PC-3 (cell line): ENCODE measurements around the gene PCBP3.

ENCODE experiments used
- CTCF ChIP-seq: fragments of 300-600 bp; sonication (generic); conservative IDR thresholded peaks from 2 replicates; pipeline ENCODE4 v1.5.1; 2017; ENCODE audit warnings: antibody characterized with exemption, low read depth, mild to moderate bottlenecking, low read length
- EZH2 ChIP-seq: fragments of 300-600 bp; sonication (generic); IDR thresholded peaks from one replicate; pipeline ENCODE4 v1.6.1; 2017; ENCODE audit warnings: antibody characterized with exemption, mild to moderate bottlenecking, low read length; ENCODE audit not compliant: unreplicated experiment
- EZH2phosphoT487 ChIP-seq: fragments of 300-600 bp; sonication (generic); IDR thresholded peaks from 2 replicates; pipeline ENCODE4 v1.6.1; 2018; ENCODE audit warnings: mild to moderate bottlenecking, antibody characterized with exemption, low read length, borderline replicate concordance

DNA sequence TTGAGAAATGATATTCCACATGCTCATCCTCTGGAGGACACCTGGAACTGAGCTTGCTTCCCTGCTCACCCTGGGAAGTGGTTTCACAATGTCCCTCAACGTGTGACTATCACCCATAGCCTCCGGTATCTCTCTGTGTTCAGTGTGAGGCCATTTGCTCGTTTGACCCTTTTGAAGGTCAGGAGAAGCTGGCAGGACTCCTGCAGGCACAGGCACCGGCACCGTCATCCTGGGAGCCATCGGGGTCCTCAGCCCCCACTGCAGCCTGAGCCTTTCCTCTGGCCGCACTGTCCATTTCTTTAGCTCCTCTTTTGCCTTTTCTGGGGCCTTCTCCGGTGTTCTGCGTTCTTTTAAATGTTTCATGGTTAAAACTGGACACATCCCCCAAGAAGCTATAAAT, 178.5 kb downstream of the PCBP3 start:
- no peak for TF ChIP-seq CTCF
- no peak for TF ChIP-seq EZH2phosphoT487
- no peak for TF ChIP-seq EZH2
